Activated naive CD4-positive, alpha-beta T cell treated with anti-CD3 and anti-CD28 coated beads, Interleukin-2, amount 50 U/mL, for 16 hours (primary cell): ENCODE data around the gene CAPN12.

Experiments
- DNase-seq: peaks from one replicate; pipeline ENCODE4 v3.0.0-alpha.2; 2020

Gene CAPN12

DNA sequence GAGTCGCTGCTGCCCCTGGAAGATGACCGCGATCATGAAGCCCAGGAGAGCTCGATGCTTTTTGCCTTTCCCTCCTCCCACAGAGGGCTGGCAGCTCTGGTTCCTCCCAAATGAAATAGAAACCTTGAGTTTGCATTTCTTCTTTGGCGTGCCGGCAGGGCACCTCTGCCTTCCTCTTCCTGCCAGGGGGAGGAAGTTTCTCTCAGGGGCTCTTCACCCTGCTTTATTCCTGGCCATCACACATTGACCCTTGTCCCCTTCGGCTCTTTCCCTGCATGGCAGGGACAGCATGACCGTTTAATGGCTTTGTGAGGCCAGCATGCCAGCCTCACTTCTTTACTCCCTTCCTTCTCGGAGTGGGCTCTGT lies 49.0 kb downstream of the CAPN12 start:
- no peak for DNase-seq

DNA sequence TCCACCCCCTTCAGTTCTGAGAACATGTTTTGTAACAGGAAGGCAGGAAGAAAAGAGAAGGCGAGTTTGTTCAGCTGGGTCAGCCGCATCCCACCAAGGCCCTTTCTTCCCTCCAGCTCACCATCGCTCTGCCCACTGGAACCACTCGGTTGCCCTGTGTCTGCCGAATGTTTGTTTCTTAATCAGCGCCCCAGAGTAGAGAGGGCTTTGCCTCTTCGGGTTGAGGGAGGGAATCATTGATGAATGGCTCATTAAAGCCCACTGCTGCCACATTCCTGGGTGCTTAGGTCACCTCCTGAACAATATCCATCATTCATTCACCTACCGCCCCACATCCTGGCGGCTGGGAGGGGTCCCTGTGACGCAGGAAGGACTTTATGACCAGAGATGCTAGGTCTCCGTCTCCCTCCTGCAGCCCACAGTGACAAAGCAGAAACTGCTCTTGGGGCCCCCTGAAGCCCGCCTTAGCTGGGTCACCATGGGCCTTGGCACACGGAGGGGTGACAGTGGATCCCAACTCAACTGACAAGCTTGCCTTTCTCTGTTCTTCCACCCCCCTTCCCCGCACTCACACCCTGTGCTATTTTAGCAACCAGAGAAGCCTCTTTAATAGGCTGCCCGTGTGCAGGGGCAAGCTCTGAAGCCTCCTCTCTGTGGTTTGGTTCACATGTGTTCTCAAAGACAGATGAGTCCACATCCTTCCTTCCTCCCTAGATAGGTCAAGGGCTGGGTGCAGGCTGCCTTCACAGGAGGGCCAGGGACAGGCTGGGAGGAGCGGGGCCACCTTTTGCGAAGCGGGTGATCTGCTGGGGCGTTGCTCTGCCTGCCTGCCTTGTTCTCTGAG lies 50.7 kb downstream of the CAPN12 start:
- DNase-seq: no peak

DNA sequence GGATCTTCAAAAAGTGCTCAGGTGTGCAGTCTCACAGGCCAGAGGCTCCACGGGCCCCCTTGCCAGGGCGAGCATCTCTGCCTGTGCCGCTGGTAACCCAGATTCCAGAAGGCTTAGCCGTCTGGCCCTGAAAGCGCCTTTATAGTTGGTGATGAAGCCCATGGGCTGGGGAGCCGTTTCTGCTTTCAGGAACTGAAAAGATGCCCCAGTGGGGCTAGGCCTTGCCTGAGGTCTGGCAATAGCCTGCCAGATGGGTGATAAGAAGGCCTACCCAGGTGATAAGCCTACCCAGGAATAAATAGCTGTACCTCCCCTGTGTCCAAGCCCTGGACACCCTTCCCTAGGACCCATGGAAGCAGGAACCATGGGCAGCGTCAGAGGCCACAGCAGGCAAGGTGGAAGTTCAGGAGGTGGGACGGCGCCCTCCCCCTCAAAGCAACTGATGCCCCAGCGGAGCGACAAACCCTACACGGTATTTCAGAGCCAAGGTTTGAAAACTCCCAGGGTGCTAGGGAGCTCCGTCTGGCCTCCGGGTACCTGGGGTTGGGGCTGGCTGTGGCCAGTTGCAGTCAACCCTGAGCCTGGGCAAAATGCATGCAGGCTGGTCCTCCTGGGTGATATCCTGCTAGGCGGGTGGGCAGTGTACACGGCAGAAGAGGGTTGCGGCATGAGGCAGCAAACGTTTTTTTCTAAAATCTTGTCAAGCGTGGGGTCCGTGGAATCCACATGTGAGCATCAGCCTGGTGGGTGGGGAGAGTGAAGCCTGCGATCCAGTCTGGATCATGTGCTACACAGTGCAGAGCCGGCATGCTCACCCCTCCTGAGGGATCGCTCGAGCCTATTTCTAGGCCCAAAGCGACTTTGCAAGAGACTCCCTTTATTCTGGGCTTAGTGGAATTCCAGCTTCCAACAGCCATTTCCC lies 51.6 kb downstream of the CAPN12 start:
- DNase-seq: no peak

DNA sequence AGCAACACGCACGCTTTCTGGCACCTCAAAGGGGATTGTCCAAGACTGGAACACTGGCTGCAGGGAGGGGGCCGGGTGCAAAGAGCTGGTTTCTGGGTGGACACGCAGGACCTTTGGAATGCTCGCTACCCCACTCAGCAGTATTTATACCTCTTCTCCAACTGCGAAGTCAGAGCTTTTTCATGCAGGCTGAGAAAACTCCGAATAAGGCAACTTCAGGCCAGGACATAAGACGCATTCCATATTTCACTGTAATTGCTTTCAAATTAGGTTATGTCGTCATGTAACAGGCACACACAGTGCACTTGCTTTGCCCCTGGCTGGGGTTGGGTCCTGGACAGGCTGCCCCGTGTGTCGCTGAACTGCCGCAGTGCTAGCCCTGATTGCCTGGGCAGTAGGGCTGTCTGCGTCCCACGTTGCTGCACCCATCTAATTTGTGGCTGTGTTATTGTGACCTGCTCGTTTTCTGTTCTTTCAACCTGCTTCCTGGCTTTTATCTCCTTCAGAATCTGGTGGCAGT lies 52.3 kb downstream of the CAPN12 start:
- DNase-seq: no peak

DNA sequence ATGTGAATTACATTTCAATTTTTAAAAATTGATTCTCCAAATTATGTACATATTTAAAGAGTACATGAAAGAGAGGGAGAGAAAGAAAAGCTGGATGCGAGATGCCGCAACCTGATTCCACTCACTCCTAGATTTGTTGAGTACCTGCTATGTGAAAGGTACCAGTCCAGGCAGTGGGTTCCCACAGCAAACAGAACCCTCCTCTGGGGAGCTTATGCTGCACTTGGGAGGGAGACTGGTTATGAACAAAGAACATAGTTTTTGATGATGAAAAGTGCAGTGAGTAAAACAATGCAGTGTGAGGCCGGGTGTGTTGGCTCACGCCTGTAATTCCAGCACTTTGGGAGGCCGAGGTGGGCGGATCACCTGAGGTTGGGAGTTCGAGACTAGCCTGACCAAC lies 53.4 kb downstream of the CAPN12 start:
- no peak for DNase-seq

DNA sequence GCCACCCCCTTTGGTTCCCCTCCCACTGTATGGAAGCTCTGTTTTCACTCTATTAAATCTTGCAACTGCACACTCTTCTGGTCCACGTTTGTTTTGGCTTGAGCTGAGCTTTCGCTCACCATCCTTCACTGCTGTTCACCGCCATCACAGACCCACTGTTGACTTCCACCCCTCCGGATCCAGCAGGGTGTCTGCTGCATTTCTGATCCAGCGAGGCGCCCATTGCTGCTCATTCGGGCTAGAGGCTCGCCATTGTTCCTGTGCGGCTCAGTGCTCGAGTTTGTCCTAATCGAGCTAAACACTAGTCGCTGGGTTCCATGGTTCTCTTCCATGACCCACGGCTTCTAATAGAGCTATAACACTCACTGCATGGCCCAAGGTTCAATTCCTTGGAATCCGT lies 54.1 kb downstream of the CAPN12 start:
- DNase-seq: no peak

DNA sequence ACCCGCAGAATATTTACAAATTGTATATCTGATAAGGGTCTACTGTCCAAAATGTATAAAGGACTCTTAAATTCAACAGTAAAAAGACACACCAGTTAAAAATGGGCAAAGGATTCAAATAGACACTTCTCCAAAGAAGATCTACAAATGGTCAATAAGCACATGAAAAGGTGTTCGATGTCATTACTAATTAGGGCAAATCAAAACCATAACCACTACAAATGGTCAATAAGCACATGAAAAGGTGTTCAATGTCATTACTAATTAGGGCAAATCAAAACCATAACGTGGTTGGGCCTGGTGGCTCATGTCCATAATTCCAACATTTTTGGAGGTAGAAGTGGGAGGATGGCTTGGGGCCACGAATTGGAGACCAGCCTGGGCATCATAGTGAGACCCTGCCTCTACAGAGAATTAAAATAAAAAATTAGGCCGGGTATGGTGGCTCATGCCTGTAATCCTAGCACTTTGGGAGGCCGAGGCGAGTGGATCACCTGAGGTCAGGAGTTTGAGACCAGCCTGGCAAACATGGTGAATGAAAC lies 56.4 kb downstream of the CAPN12 start:
- no peak for DNase-seq

DNA sequence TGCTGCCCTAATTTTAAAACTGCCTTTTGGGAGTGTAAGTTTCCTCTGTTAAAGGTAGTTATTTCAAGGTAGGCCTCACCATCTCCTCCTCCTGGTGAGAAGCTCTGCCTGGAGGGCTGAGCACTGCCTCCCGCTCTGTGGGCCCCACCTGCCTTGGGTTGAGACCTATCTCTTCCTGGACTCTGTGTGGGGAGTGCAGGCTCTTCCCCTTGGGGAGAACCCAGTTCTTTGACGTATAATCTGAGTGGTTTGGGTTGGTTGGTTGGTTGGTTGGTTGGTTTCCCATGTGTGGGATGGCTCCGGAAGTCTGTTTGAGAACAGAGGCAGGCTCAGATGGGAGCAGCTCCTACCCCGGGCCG lies 57.8 kb downstream of the CAPN12 start:
- no peak for DNase-seq

DNA sequence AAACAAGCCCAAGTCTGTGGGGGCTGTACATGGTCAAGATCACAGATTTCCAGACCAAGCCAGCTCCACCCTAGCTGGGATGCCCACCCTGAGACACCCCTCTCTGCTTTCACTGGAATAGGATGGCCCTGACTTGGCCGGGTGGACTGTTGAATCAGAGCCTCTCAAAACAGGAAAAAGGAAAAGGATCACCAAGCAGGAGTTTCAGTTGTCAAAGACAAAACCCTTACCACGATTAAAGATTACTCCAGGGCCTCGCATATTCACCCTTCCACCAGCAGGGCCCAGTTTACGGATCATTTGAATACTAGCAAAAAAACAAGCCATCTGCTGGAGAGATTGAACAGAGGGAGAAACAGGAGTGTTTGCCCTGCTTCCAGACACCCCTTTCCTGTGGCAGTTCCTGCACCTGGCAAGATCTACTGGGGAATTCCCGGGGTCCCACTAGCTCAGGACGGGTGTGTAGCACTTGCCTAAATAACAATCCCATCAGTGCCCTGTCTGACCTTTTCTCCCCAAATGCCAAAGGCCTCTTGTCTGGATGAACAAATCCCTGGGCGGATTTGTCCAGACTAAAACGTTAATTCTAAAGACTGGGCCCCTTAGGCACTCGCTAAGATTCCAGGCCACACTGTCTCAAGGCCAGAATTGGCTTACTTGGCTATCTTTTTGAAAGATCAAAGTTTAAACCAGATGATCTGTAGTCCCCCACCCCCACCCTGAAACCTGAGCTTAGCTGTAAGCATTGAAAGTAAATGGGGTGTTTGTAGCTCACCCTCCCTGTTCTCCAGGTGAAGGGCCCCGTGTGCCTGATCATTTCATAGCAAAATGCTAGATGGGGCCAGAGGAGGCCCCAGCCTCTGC lies 58.4 kb downstream of the CAPN12 start:
- DNase-seq: no peak

DNA sequence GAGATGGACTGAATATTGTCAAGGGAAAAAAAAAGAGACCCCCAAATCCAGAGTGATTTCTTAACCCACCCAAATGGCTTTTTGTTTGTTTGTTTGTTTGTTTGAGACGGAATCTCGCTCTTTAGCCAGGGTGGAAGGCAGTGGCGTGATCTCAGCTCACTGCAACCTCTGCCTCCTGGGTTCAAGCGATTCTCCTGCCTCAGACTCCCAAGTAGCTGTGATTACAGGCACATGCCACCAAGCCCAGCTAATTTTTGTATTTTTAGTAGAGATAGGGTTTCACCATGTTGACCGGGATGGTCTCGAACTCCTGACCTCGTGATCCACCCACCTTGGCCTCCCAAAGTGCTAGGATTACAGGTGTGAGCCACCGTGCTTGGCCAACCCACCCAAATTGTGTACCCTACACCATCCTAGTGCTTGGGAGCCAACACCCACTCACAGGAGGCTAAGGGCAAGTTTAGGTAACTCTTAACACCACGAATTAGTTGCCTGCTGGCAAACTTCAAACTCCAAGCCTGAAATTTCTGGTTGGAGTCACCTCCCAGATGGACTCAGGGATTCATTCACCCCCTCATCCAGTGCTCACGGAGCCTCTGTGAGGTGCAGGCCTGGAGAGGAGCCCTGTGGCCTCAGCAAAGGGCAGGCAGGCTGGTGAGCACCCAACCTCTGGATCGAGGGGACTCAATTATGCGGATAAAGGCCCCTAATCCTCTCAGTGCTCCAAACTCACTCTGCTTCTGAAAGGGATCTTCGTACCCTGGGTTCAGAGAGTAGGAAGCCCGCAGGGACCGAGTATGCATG lies 59.2 kb downstream of the CAPN12 start:
- no peak for DNase-seq

DNA sequence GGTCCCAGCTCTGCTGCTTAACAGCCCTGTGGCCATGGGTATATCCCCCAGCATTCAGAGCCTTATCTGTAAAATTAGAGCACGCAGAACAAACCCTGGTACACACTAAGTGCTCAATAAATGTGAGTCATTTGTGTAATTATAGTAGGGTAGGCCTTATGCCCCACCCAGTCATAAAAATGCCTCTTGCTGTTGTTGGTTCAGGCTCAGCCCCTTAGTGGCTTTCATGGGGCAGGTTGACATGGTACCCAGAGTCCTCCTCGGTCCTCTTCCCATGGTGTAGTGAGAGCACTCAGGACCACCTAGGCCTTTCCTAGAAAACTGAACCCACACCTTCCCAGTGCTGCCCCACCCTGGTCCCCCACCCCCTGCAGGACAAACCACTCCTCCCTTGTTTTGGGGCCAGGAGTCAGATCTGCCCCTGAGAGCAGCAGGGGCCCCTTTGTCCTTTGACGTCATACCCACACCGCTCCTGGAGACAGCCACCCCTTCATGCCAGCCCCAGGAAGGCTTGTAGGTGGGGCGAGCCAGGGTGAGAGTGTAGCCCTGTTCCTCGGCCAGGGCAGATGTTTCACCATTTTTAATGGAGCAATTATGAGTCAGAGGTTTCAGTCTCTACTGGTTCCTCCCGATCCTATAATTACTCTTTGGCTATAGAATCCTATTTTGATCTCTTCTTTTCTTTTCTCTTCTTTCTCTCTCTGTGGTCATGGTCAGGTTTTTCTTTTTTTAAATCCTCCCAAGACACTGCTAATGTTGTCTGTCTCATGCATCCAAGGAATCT lies 60.0 kb downstream of the CAPN12 start:
- DNase-seq: no peak

DNA sequence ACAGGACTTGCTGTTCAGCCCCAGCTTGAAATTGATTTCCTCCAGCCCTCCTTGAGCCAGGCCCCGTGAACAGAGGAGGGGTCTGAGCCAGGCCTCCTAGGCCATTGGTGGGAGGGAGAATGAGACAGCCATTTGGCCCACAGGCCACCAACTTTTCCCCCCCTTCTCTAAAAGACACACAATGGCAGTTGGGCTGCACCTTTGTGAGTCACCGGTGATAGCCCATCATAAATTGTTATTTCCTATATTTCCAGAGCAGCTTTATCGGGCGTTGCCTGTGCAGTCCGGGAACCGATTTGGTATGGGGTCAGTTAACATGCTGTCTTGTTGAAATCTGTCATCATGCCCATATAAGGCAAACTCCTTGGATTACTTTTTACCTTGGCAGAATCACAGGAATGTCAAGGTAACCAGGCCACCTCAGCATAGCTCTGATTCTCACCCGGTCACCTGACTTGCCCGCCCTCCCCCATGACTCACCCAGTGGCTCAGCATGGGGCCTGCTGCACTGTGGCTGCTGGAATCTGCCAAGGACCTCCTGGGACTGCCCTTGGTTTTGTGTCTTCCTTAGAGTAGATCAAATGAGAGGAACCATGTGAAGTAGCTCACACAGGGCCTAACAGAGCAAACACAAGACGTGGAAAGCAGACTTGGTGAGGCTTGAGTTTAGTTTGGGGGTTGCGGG lies 60.7 kb downstream of the CAPN12 start:
- DNase-seq: no peak

DNA sequence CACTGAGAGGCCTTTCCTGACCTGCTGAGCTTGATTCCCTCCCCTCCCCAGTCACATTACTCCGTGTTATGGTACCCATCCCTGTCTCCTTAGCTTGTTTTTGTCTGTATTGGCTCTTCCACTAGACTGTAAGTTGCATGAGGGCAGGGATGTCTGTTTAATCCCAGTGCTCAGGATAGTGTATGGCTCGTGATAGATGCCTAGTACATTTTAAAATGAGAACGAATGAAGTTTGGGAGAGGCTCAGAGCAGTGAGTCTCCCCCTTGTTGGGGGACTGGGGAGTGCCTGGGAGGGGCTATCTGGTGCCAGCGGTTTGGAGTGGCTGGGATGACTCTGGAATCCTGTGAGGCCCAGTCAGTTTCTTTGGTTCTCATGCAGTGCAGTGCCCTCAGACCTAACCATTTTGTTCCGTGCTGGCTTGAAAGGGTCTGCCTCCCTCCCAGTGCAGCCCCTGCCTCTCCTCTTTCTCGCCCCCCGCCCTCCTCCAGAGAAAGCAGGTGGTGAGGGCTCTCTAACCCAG lies 61.3 kb downstream of the CAPN12 start:
- DNase-seq: no peak

DNA sequence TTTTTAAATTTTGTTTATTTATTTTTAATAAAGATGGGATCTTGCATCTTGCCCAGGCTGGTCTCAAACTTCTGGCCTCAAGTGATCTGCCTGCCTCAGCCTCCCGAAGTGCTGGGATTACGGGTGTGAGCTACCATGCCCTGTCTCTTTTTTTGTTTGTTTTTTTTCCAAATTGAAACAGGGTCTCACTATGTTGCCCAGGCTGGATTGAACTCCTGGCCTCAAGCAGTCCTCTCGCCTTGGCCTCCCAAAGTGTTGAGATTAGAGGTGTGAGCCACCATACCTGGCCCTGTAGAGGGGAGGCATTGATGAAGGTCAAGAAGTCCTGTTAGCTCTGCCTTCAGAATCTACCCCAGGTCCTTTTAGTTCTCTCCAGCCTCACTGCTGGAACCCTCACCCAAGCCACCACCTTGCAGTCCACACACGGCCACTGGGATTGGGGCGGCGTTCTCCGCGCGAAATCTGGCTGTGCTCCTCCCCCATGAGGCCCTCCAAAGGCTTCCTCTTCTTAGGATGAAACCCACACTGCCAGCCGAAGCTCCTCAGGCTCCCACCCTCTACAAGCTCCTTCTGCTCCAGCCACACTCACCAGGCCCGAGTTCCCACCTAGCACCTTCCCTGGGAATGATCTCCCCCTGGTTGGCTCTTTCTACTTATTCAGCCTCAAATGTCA lies 61.9 kb downstream of the CAPN12 start:
- DNase-seq: no peak
